ENCODE data around the gene RASA3.

The RASA3 gene

DNA sequence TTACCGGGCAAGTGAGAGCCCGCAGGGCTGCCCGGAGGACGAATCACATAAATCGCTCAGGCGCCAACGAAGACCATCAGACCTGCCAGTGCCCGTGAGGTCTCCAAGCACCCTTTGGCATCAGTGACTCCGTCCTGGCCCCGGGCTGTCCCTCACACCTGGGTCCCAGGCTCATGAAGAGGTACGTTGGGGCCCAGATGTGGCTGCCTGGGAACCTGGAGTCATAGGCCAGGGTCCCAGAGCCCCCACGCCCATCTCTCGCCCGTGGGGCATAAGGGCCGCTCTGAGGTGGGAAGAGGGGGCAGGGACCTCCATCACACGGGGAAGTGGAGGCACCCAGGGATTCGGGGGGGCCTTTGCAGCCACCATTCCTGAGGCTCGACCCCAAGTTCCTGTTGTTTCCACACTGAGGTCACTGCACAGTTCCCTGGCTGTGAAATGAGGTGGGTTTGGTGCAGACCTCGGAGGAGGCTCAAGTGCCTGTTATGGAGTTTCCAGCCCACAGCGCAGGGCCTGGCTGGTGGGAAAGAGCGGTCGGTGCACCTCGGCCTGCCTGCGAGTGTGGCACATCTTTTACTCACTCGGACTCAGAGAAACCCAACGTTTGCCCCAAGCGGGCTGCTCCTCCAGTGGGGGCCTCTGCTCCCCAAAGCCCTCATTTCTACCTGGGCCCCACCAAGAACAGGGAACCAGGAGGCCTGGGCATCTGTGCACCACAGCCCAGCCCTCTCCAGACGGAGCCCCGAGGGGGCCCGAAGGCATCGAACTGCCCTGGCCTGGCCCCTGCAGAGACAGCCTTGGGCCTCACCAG, 122.6 kb downstream of the RASA3 start:
- TF ChIP-seq POLR2AphosphoS5 (IDR thresholded peaks at IDR 0.05; ENCODE audit: low read depth) (no peak), SPI1 (IDR thresholded peaks at IDR 0.05; ENCODE audit: borderline replicate concordance, low read depth) (no peak), GABPA (IDR thresholded peaks at IDR 0.05; ENCODE audit: low read depth) (no peak)
- TF ChIP-seq, protein P1, sequence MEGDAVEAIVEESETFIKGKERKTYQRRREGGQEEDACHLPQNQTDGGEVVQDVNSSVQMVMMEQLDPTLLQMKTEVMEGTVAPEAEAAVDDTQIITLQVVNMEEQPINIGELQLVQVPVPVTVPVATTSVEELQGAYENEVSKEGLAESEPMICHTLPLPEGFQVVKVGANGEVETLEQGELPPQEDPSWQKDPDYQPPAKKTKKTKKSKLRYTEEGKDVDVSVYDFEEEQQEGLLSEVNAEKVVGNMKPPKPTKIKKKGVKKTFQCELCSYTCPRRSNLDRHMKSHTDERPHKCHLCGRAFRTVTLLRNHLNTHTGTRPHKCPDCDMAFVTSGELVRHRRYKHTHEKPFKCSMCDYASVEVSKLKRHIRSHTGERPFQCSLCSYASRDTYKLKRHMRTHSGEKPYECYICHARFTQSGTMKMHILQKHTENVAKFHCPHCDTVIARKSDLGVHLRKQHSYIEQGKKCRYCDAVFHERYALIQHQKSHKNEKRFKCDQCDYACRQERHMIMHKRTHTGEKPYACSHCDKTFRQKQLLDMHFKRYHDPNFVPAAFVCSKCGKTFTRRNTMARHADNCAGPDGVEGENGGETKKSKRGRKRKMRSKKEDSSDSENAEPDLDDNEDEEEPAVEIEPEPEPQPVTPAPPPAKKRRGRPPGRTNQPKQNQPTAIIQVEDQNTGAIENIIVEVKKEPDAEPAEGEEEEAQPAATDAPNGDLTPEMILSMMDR (IDR thresholded peaks at IDR 0.05; ENCODE audit: insufficient read depth, low read length) = no peak
- TF ChIP-seq, protein P2, sequence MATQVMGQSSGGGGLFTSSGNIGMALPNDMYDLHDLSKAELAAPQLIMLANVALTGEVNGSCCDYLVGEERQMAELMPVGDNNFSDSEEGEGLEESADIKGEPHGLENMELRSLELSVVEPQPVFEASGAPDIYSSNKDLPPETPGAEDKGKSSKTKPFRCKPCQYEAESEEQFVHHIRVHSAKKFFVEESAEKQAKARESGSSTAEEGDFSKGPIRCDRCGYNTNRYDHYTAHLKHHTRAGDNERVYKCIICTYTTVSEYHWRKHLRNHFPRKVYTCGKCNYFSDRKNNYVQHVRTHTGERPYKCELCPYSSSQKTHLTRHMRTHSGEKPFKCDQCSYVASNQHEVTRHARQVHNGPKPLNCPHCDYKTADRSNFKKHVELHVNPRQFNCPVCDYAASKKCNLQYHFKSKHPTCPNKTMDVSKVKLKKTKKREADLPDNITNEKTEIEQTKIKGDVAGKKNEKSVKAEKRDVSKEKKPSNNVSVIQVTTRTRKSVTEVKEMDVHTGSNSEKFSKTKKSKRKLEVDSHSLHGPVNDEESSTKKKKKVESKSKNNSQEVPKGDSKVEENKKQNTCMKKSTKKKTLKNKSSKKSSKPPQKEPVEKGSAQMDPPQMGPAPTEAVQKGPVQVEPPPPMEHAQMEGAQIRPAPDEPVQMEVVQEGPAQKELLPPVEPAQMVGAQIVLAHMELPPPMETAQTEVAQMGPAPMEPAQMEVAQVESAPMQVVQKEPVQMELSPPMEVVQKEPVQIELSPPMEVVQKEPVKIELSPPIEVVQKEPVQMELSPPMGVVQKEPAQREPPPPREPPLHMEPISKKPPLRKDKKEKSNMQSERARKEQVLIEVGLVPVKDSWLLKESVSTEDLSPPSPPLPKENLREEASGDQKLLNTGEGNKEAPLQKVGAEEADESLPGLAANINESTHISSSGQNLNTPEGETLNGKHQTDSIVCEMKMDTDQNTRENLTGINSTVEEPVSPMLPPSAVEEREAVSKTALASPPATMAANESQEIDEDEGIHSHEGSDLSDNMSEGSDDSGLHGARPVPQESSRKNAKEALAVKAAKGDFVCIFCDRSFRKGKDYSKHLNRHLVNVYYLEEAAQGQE (IDR thresholded peaks at IDR 0.05; ENCODE audit: insufficient replicate concordance, low read depth) = no peak

DNA sequence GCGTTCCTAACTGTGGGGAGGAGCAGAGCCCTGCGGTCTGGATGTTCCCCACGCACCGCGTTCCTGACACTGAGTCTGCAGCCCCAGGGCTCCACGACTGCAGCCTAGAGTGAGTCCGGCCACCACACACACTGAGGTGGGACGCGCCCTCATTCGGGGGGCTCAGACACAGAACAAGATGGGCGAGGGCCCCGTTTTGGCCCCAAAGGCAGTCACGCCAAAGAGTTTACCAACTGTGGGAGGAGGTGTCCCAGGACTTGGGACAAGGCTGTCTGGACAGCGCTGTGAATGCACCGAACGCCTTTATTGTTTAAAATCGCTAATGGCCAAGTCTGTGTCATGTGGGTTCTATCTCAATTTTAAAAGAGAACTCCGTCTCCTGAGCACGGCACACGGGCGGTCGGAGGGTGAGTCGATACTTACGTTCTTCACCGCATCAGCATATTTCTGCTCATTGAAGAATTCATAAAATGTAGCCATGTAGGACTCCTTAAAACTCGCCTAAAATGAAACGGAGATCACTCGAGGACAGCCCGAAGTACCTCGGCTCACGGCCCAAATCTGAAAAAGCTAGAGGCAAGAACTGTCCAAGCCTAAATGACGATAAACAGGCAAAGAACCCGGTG, 123.3 kb downstream of the RASA3 start:
- Histone ChIP-seq H3K27me3 (ENCODE audit: insufficient read depth, poor library complexity, severe bottlenecking) (no peaks in the 10 kb centered on the region), H3K27ac (replicated peaks) (no peak overlapping the region), H3K4me3 (replicated peaks; ENCODE audit: insufficient read depth, low read length) (no peak overlapping the region)
- no peak for DNase-seq (ENCODE audit: low read depth in 1 of 2, low spot score in 1 of 2)
- TF ChIP-seq GABPA (IDR thresholded peaks at IDR 0.05; ENCODE audit: low read depth) (no peak), SPI1 (IDR thresholded peaks at IDR 0.05; ENCODE audit: borderline replicate concordance, low read depth) (no peak)
- TF ChIP-seq, protein P1 (IDR thresholded peaks at IDR 0.05; ENCODE audit: insufficient read depth, low read length) = no peak
- TF ChIP-seq, protein P2 (IDR thresholded peaks at IDR 0.05; ENCODE audit: insufficient replicate concordance, low read depth) = no peak

More for the DNA sequence above, 122.6 kb downstream of the RASA3 start:
- Histone ChIP-seq H3K27ac (replicated peaks) (no peak overlapping the region), H3K4me3 (replicated peaks; ENCODE audit: insufficient read depth, low read length) (no peak overlapping the region), H3K27me3 (ENCODE audit: insufficient read depth, poor library complexity, severe bottlenecking) (no peaks in the 10 kb centered on the region)
- DNase-seq (ENCODE audit: low read depth in 1 of 2, low spot score in 1 of 2) = no peak

DNA sequence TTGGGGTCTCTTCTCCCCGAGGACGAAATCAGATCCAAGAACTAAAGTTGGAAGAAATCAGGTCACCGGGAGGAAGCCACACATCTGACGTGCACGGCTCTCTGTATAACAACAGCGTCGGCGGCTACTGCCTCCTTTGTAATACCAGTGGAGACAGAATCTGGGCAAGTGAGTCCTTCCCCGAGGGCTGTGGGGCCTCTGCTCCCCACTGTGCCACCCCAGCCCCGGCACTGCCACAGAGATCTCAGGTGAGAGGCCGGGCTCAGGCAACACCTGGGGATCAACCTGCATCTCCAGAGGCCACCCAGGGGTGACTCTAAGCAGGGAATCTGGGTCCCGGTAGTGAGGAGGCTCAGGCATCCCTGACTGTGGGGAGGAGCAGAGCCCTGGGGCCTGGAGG, 124.9 kb downstream of the RASA3 start:
- Histone ChIP-seq H3K4me3 (replicated peaks; ENCODE audit: insufficient read depth, low read length) (no peak overlapping the region), H3K27ac (replicated peaks) (no peak overlapping the region), H3K27me3 (ENCODE audit: insufficient read depth, poor library complexity, severe bottlenecking) (no peaks in the 10 kb centered on the region)
- no peak for DNase-seq (ENCODE audit: low read depth in 1 of 2, low spot score in 1 of 2)
- TF ChIP-seq, protein P2 (IDR thresholded peaks at IDR 0.05; ENCODE audit: insufficient replicate concordance, low read depth) = no peak
- no peak for TF ChIP-seq SPI1 (IDR thresholded peaks at IDR 0.05; ENCODE audit: borderline replicate concordance, low read depth)
- TF ChIP-seq GABPA (IDR thresholded peaks at IDR 0.05; ENCODE audit: low read depth) = no peak
- no peak for TF ChIP-seq POLR2AphosphoS5 (IDR thresholded peaks at IDR 0.05; ENCODE audit: low read depth)
- TF ChIP-seq, protein P1 (IDR thresholded peaks at IDR 0.05; ENCODE audit: insufficient read depth, low read length) = no peak
